ENCODE measurements around the gene WWOX. TPM values are rescaled to one million over a fixed set of nuclear protein-coding genes. Genes with fewer than 3 reads are reported as not detected.

WWOX gene
- total and polyA plus RNA-seq, 2 of the 13 experiments (the other 11 are each of a cell fraction or from before 2014, with no cell fraction given): 9.1 to 37.4 TPM

DNA sequence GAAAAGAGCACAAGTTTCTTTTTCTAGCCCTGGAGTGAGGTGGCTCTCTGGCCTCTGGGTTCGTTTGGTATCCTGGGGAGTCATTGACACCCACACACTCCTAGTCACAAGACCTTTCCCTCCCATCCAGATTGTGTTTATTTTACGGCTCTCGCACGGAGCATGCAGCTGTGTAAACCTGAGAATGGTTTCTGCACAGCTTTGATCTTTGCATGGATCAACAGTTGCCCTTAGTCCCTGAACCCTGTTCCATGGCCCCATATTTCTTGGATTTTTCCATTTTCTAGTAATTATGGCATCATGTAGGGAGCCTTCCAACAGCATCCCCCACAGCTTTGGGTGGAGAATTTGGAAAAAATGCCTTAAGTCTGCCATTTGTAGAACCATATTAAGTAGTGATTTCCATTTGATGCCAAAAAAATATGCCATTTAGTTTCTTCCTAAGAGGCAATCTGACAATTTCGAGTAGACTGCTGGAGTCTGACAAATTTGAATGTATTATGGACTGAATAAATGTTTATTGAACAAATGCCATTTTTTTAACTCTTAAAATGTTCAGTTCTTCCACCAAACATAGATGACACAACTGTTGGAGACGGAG, 197.7 kb downstream of the WWOX start (continued):
- TF ChIP-seq, protein P1, sequence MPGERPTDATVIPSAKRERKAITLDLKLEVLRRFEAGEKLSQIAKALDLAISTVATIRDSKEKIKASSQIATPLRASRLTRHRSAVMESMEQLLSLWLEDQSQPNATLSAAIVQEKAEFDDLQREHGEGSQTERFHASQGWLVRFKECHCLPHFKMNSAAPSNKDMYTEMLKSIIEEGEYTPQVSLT (CRISPR knock-in tag; IDR thresholded peaks at IDR 0.05; ENCODE audit: borderline replicate concordance, low read depth): no peak
- TF ChIP-seq, protein P2, sequence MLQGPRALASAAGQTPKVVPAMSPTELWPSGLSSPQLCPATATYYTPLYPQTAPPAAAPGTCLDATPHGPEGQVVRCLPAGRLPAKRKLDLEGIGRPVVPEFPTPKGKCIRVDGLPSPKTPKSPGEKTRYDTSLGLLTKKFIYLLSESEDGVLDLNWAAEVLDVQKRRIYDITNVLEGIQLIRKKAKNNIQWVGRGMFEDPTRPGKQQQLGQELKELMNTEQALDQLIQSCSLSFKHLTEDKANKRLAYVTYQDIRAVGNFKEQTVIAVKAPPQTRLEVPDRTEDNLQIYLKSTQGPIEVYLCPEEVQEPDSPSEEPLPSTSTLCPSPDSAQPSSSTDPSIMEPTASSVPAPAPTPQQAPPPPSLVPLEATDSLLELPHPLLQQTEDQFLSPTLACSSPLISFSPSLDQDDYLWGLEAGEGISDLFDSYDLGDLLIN (CRISPR knock-in tag; IDR thresholded peaks at IDR 0.05; ENCODE audit: borderline replicate concordance): peak; percentile 23; the same call in 1 of the 2 replicates
- TF ChIP-seq ZNF34 (CRISPR knock-in tag; IDR thresholded peaks at IDR 0.05; ENCODE audit: borderline replicate concordance): no peak
- no peak; the same call in 1 of the 2 replicates for TF ChIP-seq ZNF703 (CRISPR knock-in tag; IDR thresholded peaks at IDR 0.05; ENCODE audit: borderline replicate concordance)
- TF ChIP-seq CHD2 (IDR thresholded peaks at IDR 0.05; ENCODE audit: low read depth, low read length): peak; percentile 44; the same call in 1 of the 2 replicates
- no peak for TF ChIP-seq PRMT3 (CRISPR knock-in tag; IDR thresholded peaks at IDR 0.05; ENCODE audit: borderline replicate concordance, low read depth)
- no peak for TF ChIP-seq TOE1 (CRISPR knock-in tag; IDR thresholded peaks at IDR 0.05)
- TF ChIP-seq ZNF781 (CRISPR knock-in tag; IDR thresholded peaks at IDR 0.05; ENCODE audit: borderline replicate concordance, not compliant biosample characterization): no peak
- peak; percentile 99 for TF ChIP-seq ZNF772 (CRISPR knock-in tag; IDR thresholded peaks at IDR 0.05)
- TF ChIP-seq NFYC (CRISPR knock-in tag; IDR thresholded peaks at IDR 0.05): peak; percentile 42
- peak; percentile 85; the same call in 1 of the 2 replicates for TF ChIP-seq GZF1 (CRISPR knock-in tag; IDR thresholded peaks at IDR 0.05)
- TF ChIP-seq MEF2D (CRISPR knock-in tag; IDR thresholded peaks at IDR 0.05): peak; percentile 96
- no peak for TF ChIP-seq MAF1 (CRISPR knock-in tag; IDR thresholded peaks at IDR 0.05; ENCODE audit: borderline replicate concordance)
- peak; percentile 99 for TF ChIP-seq TBX2 (CRISPR knock-in tag; IDR thresholded peaks at IDR 0.05; ENCODE audit: borderline replicate concordance)
- TF ChIP-seq, protein P3, sequence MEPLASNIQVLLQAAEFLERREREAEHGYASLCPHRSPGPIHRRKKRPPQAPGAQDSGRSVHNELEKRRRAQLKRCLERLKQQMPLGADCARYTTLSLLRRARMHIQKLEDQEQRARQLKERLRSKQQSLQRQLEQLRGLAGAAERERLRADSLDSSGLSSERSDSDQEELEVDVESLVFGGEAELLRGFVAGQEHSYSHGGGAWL (CRISPR knock-in tag; IDR thresholded peaks at IDR 0.05): 0 out of 2 replicates have a peak, but pooled peaks have one; percentile 46
- TF ChIP-seq, protein P4, sequence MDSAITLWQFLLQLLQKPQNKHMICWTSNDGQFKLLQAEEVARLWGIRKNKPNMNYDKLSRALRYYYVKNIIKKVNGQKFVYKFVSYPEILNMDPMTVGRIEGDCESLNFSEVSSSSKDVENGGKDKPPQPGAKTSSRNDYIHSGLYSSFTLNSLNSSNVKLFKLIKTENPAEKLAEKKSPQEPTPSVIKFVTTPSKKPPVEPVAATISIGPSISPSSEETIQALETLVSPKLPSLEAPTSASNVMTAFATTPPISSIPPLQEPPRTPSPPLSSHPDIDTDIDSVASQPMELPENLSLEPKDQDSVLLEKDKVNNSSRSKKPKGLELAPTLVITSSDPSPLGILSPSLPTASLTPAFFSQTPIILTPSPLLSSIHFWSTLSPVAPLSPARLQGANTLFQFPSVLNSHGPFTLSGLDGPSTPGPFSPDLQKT (CRISPR knock-in tag; IDR thresholded peaks at IDR 0.05; ENCODE audit: borderline replicate concordance): no peak
- TF ChIP-seq, protein P5, sequence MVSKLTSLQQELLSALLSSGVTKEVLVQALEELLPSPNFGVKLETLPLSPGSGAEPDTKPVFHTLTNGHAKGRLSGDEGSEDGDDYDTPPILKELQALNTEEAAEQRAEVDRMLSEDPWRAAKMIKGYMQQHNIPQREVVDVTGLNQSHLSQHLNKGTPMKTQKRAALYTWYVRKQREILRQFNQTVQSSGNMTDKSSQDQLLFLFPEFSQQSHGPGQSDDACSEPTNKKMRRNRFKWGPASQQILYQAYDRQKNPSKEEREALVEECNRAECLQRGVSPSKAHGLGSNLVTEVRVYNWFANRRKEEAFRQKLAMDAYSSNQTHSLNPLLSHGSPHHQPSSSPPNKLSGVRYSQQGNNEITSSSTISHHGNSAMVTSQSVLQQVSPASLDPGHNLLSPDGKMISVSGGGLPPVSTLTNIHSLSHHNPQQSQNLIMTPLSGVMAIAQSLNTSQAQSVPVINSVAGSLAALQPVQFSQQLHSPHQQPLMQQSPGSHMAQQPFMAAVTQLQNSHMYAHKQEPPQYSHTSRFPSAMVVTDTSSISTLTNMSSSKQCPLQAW (CRISPR knock-in tag; IDR thresholded peaks at IDR 0.05): peak; percentile 98
- TF ChIP-seq, protein P6, sequence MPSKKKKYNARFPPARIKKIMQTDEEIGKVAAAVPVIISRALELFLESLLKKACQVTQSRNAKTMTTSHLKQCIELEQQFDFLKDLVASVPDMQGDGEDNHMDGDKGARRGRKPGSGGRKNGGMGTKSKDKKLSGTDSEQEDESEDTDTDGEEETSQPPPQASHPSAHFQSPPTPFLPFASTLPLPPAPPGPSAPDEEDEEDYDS (CRISPR knock-in tag; IDR thresholded peaks at IDR 0.05): peak; percentile 80
- TF ChIP-seq, protein P7, sequence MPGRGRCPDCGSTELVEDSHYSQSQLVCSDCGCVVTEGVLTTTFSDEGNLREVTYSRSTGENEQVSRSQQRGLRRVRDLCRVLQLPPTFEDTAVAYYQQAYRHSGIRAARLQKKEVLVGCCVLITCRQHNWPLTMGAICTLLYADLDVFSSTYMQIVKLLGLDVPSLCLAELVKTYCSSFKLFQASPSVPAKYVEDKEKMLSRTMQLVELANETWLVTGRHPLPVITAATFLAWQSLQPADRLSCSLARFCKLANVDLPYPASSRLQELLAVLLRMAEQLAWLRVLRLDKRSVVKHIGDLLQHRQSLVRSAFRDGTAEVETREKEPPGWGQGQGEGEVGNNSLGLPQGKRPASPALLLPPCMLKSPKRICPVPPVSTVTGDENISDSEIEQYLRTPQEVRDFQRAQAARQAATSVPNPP (CRISPR knock-in tag; IDR thresholded peaks at IDR 0.05): peak; percentile 81
- no peak for TF ChIP-seq REXO4 (CRISPR knock-in tag; IDR thresholded peaks at IDR 0.05; ENCODE audit: borderline replicate concordance)
- TF ChIP-seq KDM3A (CRISPR knock-in tag; IDR thresholded peaks at IDR 0.05; ENCODE audit: low read depth): peak; percentile 97
- no peak for TF ChIP-seq SMAD9 (CRISPR knock-in tag; IDR thresholded peaks at IDR 0.05)
- TF ChIP-seq CEBPB (IDR thresholded peaks at IDR 0.05; ENCODE audit: borderline replicate concordance, low read depth, low read length): peak; percentile 68
- no peak for TF ChIP-seq ZNF720 (CRISPR knock-in tag; IDR thresholded peaks at IDR 0.05)
